NCI-H2029 (cell line): ENCODE data around the gene ZNF641.

ENCODE experiments used
- DNase-seq: peaks from one replicate; lab custom pipeline; 2025; lab: John Stamatoyannopoulos, UW

Gene ZNF641

GRCh38 chr12:48350249-48351021 lies at the start of gene ZNF641:
Gene ZNF641 (minus strand): TSS chr12:48350919. CDS start chr12:48348090, 2,829 bp downstream.
- peak; percentile 74 for DNase-seq

GRCh38 chr12:48390026-48390425 lies 39.3 kb upstream of the ZNF641 start:
- no peak for DNase-seq

- no peak for DNase-seq
Observed at GRCh38 chr12:48389409-48389808, 38.7 kb upstream of the ZNF641 start.

- DNase-seq = no peak
Observed at GRCh38 chr12:48388938-48389337, 38.2 kb upstream of the ZNF641 start.

- no peak for DNase-seq
Observed at GRCh38 chr12:48388460-48388859, 37.7 kb upstream of the ZNF641 start.

- no peak for DNase-seq
Observed at GRCh38 chr12:48380596-48380995, 29.9 kb upstream of the ZNF641 start.

GRCh38 chr12:48379794-48380193 lies 29.1 kb upstream of the ZNF641 start:
- no peak for DNase-seq

- DNase-seq = no peak
Observed at GRCh38 chr12:48377646-48378045, 26.9 kb upstream of the ZNF641 start.

GRCh38 chr12:48374164-48374563 lies 23.4 kb upstream of the ZNF641 start:
- DNase-seq = no peak

- DNase-seq = no peak
Observed at GRCh38 chr12:48366131-48366530, 15.4 kb upstream of the ZNF641 start.

GRCh38 chr12:48361664-48362339 lies 11.1 kb upstream of the ZNF641 start:
- DNase-seq = no peak

- DNase-seq = no peak
Observed at GRCh38 chr12:48358937-48359513, 8.3 kb upstream of the ZNF641 start.

GRCh38 chr12:48356041-48356768 lies 5.5 kb upstream of the ZNF641 start:
- no peak for DNase-seq

GRCh38 chr12:48352157-48352760 lies 1.5 kb upstream of the ZNF641 start:
- no peak for DNase-seq

- peak; percentile 49 for DNase-seq
Observed at GRCh38 chr12:48351022-48351708, 446 bp upstream of the ZNF641 start.

- no peak for DNase-seq
Observed at GRCh38 chr12:48349471-48349870, 1.2 kb downstream of the ZNF641 start.

- DNase-seq = no peak
Observed at GRCh38 chr12:48342980-48343379, 7.7 kb downstream of the ZNF641 start.

- DNase-seq = no peak
Observed at GRCh38 chr12:48340943-48341342, 9.8 kb downstream of the ZNF641 start.

GRCh38 chr12:48339442-48340117 lies 11.1 kb downstream of the ZNF641 start:
- no peak for DNase-seq

- no peak for DNase-seq
Observed at GRCh38 chr12:48336564-48336963, 14.2 kb downstream of the ZNF641 start.

GRCh38 chr12:48336061-48336460 lies 14.7 kb downstream of the ZNF641 start:
- DNase-seq = no peak
